ENCODE data around the gene CATSPERE.

GRCh38 chr1:244450597-244451538, 10.2 kb upstream of the CATSPERE start:
- TF ChIP-seq CTCF (IDR thresholded peaks at IDR 0.05) (no peak), ZFX (IDR thresholded peaks at IDR 0.05; ENCODE audit: borderline replicate concordance) (no peak)

All from 22Rv1 (cell line).